C4-2B (cell line): ENCODE results near the gene CD47.

Source experiments
- H3K27ac ChIP-seq: fragments of 450-650 bp; 2 replicates; pipeline ENCODE4 v1.5.1; 2017
- CTCF ChIP-seq: fragments of 450-650 bp; conservative IDR thresholded peaks from 2 replicates; pipeline ENCODE4 v1.5.1; 2017; ENCODE audit warnings: mild to moderate bottlenecking
- ZFX ChIP-seq: fragments of 450-650 bp; IDR thresholded peaks from 2 replicates; pipeline ENCODE4 v1.6.1; 2017

The CD47 gene

DNA sequence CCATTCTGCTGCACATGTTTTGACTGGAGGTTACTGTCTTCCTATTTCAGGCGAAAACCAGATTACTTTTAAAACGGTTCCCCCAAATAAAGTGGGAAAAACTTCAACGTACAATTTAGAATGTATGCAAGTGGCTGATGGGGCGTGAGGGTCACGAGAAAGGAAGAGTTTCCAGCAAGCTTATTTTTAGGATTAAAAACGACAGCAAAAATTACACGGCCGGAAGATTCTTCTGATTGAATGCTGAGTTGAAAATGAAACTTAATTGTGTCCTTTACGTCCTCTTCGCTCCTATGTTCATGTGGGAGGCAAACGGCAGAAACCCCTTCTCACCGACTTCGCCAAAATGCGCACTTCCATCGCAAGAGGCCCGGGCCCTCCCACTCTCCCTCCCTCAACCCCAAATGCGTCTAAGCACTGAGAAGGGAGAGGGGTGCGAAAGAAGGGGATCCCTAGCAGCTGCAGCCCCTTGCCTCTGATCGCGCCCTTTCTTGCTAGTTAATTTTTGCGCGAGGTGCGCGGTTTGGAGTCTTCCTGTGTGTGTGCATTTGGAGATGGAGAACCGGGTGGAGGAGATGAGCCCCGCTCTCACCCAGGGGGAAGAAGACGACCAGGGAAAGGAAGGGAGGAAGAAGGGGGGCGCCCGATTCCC lies 656 bp downstream of the CD47 start:
- TF ChIP-seq CTCF = no peak
- no peak for TF ChIP-seq ZFX
- peak overlapping the region; percentile 76 for H3K27ac ChIP-seq

DNA sequence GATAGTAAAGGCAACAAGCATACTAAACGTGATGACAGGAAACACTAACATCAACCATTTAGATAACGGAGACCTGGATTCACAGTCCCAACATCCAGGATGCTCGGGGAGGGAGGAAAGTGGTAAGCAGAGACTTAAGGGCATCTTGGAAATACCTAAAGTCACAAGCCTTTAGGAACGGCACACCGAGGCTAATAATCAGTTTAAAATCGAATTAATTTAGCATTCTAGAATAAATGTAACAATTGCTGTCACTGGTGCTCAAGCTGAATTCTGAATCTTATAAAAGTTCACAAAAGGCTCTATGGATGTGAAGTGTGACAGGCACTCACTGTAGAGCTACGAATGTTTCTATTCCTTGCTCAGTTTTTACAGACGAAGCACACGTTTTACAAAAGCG lies 1.3 kb downstream of the CD47 start:
- no peak for TF ChIP-seq ZFX
- no peak for TF ChIP-seq CTCF
- H3K27ac ChIP-seq = no peak overlapping the region; the same call in 1 of the 2 replicates

DNA sequence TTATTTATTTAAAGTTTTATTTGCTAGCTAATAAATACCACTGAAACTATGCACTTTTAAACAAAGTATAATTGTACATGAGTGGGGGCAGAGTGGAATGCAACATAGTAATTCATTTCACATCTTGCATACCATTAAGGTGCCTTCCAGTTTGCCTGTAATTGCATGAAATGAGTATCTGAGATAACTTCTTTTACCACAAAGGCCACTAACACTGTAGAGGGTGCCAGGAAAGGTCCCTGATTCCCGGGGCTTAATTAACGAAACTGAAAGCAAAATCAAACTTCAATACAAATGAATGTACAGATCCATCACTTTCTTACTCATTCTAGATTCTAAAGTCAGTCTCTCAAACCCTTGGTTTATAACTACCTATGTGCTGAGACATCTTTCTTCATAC lies 2.1 kb downstream of the CD47 start:
- H3K27ac ChIP-seq = no peak overlapping the region
- no peak for TF ChIP-seq ZFX
- TF ChIP-seq CTCF = no peak

- TF ChIP-seq CTCF (no peak), ZFX (no peak)
- H3K27ac ChIP-seq = no peak overlapping the region
Measured at GRCh38 chr3:108088146-108088545, 2.7 kb downstream of the CD47 start.

GRCh38 chr3:108086653-108087052 lies 4.2 kb downstream of the CD47 start:
- no peak overlapping the region for H3K27ac ChIP-seq
- TF ChIP-seq CTCF (no peak), ZFX (no peak)

GRCh38 chr3:108085810-108086350 lies 5.0 kb downstream of the CD47 start:
- H3K27ac ChIP-seq = no peak overlapping the region
- TF ChIP-seq ZFX (no peak), CTCF (no peak)

DNA sequence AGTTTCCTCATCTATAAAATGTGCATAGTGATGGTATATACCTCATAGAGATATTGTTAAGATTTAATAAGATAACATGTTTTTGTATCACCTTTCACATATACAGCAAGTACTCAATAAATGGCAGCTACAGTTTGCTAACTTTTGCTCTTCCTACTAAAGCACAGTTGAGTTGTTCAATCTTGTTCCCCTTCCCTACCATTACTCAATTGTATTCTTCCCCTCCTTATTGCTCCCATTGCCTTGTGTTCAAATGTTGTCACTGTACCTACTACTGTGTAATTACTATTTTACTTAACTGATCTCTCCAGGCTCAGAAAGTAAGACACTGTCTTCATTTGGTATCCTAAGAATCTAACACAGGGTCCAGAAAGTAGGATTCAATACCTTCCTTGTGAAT lies 5.5 kb downstream of the CD47 start:
- TF ChIP-seq ZFX (no peak), CTCF (no peak)
- no peak overlapping the region for H3K27ac ChIP-seq
